HG02678 (cell line): ENCODE results near the gene STK11IP.

Experiments
- ATAC-seq: cut with Tn5 transposase; IDR thresholded peaks from one replicate; pipeline ENCODE4 v1.9.1; 2021; ENCODE audit warnings: mild to moderate bottlenecking, moderate library complexity; ENCODE audit not compliant: unreplicated experiment

STK11IP gene

GRCh38 chr2:219561179-219562048 is 36.2 kb upstream of the STK11IP start:
- ATAC-seq = no peak

GRCh38 chr2:219562049-219563020 is 35.3 kb upstream of the STK11IP start:
- ATAC-seq = no peak

- no peak for ATAC-seq
These were observed 34.3 kb upstream of the STK11IP start for GRCh38 chr2:219563271-219563928.

- ATAC-seq = no peak
These were observed 32.3 kb upstream of the STK11IP start for GRCh38 chr2:219565130-219566080.

GRCh38 chr2:219566640-219567039 is 31.0 kb upstream of the STK11IP start:
- ATAC-seq = no peak

- no peak for ATAC-seq
These were observed 30.5 kb upstream of the STK11IP start for GRCh38 chr2:219567131-219567530.

- ATAC-seq = no peak
These were observed 29.8 kb upstream of the STK11IP start for GRCh38 chr2:219567791-219568361.

- ATAC-seq = no peak
These were observed 28.6 kb upstream of the STK11IP start for GRCh38 chr2:219569041-219569440.

- no peak for ATAC-seq
These were observed 28.0 kb upstream of the STK11IP start for GRCh38 chr2:219569635-219570034.

GRCh38 chr2:219570194-219570923 is 27.3 kb upstream of the STK11IP start:
- ATAC-seq = no peak

GRCh38 chr2:219570924-219571310 is 26.7 kb upstream of the STK11IP start:
- ATAC-seq = no peak

- ATAC-seq = no peak
These were observed 26.1 kb upstream of the STK11IP start, which contains the start of gene OBSL1 for GRCh38 chr2:219571311-219572236. Gene OBSL1 (minus strand): TSS chr2:219571539. CDS start chr2:219571232, 307 bp downstream.

- no peak for ATAC-seq
These were observed 25.2 kb upstream of the STK11IP start, which contains the start of gene INHA for GRCh38 chr2:219572237-219573001. Gene INHA (plus strand): TSS chr2:219572310. CDS start chr2:219572375, 65 bp downstream.

- no peak for ATAC-seq
These were observed 24.5 kb upstream of the STK11IP start for GRCh38 chr2:219573166-219573565.

GRCh38 chr2:219574484-219575311 is 23.0 kb upstream of the STK11IP start:
- no peak for ATAC-seq
